Effector memory CD4-positive, alpha-beta T cell (primary cell): Measurements from ENCODE around the gene SLC2A1.

Experiments used
- DNase-seq, 3 donors: peaks; one replicate each; pipeline ENCODE4 v3.0.0-alpha.2; 2020
- H3K27ac ChIP-seq: 2 replicates; pipeline ENCODE4 v1.7.0; 2013; ENCODE audit warnings: mild to moderate bottlenecking, low read length, moderate library complexity; ENCODE audit not compliant: insufficient read depth, poor library complexity, severe bottlenecking
- H3K27me3 ChIP-seq: replicated peaks from 2 replicates; pipeline ENCODE4 v1.7.0; 2013; ENCODE audit warnings: mild to moderate bottlenecking, low read length; ENCODE audit not compliant: insufficient read depth, control insufficient read depth, poor library complexity, severe bottlenecking
- H3K36me3 ChIP-seq: 2 replicates; pipeline ENCODE4 v1.7.0; 2013; ENCODE audit warnings: mild to moderate bottlenecking, low read length, moderate library complexity; ENCODE audit not compliant: control insufficient read depth, insufficient read depth
- H3K4me1 ChIP-seq: 2 replicates; pipeline ENCODE4 v1.7.0; 2013; ENCODE audit warnings: low read length, mild to moderate bottlenecking; ENCODE audit not compliant: control insufficient read depth, insufficient read depth, poor library complexity, severe bottlenecking
- H3K4me3 ChIP-seq: 2 replicates; pipeline ENCODE4 v1.7.0; 2013; ENCODE audit warnings: low read length, low read depth, mild to moderate bottlenecking; ENCODE audit not compliant: insufficient read depth, poor library complexity, severe bottlenecking
- H3K9me3 ChIP-seq: 2 replicates; pipeline ENCODE4 v1.7.0; 2013; ENCODE audit warnings: mild to moderate bottlenecking, low read length, moderate library complexity; ENCODE audit not compliant: control insufficient read depth

Gene SLC2A1

DNA sequence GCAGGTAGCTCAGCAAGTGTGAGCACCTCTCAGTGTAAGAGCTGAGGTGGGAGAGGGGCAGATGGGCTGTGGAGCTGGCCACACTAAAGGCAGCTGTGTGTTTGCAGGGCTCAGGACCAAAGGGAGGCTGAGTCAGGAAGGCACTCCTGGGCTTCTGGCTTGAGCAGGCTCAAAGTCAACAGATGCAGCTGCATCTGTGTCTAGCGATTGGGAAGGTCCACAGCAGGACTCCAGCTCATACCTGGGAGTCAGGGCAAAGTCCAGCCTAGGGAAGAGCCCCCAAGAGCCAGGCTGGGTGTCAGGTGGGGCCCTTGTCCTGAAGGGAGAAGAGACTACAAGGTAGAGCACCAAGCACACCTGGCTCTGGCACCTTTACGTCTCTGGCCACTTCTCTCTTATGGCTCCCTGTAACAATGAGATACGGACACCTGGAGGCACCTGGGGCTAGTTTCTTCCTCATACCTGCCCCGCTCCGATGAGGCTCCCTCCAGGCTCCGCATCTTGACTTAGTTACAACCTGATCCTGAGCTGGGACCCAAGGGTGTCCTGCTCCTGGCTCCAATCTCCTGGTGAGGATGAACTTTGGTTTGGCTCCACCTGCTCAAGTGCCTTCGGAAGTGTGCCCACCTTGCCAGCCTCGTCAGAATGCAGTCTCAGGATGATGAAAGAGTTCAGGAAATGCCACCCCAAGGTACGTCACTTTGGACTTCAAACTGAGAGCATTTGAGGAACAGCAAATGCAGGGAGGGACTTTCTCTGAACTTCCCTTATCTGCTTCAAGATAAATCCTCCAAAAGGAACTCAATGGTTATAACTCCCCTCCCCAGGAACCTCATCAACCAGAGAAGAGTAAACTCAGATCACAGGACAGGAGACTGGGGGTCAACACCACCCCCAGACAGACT lies 21.5 kb upstream of the SLC2A1 start:
- no peaks in the 10 kb centered on the region for H3K36me3 ChIP-seq
- no peaks in the 10 kb centered on the region for H3K9me3 ChIP-seq
- no peak overlapping the region for H3K4me3 ChIP-seq
- no peaks in the 10 kb centered on the region for H3K4me1 ChIP-seq
- H3K27ac ChIP-seq: no peak overlapping the region
- no peaks in the 10 kb centered on the region for H3K27me3 ChIP-seq
- no peak for DNase-seq

GRCh38 chr1:42979036-42979430 lies 20.4 kb upstream of the SLC2A1 start:
- Histone ChIP-seq H3K36me3 (no peaks in the 10 kb centered on the region), H3K4me3 (no peak overlapping the region), H3K27me3 (no peaks in the 10 kb centered on the region), H3K9me3 (no peaks in the 10 kb centered on the region), H3K27ac (no peak overlapping the region), H3K4me1 (no peaks in the 10 kb centered on the region)
- no peak for DNase-seq

- Histone ChIP-seq H3K4me1 (no peaks in the 10 kb centered on the region), H3K27ac (no peak overlapping the region), H3K36me3 (no peaks in the 10 kb centered on the region), H3K9me3 (no peaks in the 10 kb centered on the region), H3K4me3 (no peak overlapping the region), H3K27me3 (no peaks in the 10 kb centered on the region)
- no peak for DNase-seq
These were observed 19.8 kb upstream of the SLC2A1 start for GRCh38 chr1:42978317-42979035.

DNA sequence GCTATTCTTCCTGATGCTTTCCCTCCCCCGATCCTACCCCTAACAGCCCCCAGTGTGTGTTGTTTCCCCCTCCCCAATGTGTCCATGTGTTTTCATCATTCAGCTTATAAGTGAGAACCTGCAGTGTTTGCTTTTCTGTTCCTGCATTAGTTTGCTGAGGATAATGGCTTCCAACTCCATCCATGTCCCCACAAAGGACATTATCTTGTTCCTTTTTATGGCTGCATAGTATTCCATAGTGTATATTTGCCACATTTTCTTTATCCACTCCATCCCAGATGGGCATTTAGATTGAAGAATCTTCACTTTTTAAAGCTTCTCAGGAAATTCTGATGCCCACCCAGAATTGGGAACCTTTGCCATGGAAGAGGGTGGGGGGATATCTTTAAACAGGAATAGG lies 19.0 kb upstream of the SLC2A1 start:
- Histone ChIP-seq H3K4me3 (no peak overlapping the region), H3K36me3 (no peaks in the 10 kb centered on the region), H3K27ac (no peak overlapping the region), H3K27me3 (no peaks in the 10 kb centered on the region), H3K4me1 (no peaks in the 10 kb centered on the region), H3K9me3 (no peaks in the 10 kb centered on the region)
- no peak for DNase-seq

DNA sequence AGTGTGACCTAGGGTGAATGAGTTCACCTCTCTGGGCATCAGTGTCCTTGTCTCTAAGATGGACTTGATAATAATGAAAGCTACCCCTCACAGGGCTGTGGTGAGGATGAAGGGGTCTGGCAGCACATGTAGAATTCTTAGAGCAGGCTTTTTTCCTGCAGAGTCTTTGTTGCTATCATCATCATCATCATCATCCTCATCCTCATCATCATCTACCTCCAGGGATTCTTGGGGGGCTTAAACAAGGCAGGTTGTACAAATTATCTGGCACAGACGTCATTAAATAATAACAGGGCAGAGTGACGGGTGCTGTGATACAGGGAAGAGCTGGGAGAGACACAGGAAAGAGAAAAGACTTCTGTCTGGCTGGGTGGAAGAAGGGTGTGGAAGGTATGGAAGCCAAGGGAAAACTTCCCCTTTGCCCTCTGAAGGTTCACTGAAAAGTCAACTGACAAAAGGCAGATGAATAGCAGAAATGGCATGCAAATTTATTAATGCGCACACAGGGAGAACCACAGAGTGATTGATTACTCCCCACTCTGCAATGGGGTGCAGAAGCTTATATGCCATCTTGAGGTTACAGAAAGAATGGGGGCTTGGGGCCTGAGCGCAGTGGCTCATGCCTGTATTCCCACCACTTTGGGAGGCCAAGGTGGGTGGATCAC lies 17.0 kb upstream of the SLC2A1 start:
- no peaks in the 10 kb centered on the region for H3K36me3 ChIP-seq
- H3K27me3 ChIP-seq: no peaks in the 10 kb centered on the region
- H3K9me3 ChIP-seq: no peaks in the 10 kb centered on the region
- no peak overlapping the region for H3K27ac ChIP-seq
- no peaks in the 10 kb centered on the region for H3K4me1 ChIP-seq
- DNase-seq: no peak
- H3K4me3 ChIP-seq: no peak overlapping the region

GRCh38 chr1:42974767-42975437 lies 16.2 kb upstream of the SLC2A1 start:
- H3K9me3 ChIP-seq: no peaks in the 10 kb centered on the region
- H3K27me3 ChIP-seq: no peaks in the 10 kb centered on the region
- no peaks in the 10 kb centered on the region for H3K4me1 ChIP-seq
- no peaks in the 10 kb centered on the region for H3K36me3 ChIP-seq
- no peak overlapping the region for H3K27ac ChIP-seq
- H3K4me3 ChIP-seq: no peak overlapping the region
- DNase-seq: no peak

DNA sequence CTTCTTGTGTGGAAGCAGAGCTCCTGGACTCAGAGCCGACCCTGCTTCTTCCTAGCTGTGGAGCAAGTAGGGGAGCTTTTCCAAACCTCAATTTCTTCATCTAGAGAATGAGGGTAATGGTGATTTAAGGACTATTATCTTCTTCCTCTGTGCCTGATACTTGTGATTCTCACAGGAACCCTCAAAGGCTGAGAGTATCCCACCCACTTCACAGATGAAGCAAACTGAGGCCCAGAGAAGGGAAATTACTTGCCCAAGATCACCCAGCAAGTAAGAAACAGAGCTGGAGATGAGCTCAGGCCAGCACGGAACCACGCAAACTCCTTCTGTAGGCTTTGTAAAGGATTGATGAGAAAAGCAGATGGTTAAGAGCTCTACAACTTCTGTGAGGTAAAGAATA lies 15.1 kb upstream of the SLC2A1 start:
- no peaks in the 10 kb centered on the region for H3K4me1 ChIP-seq
- H3K9me3 ChIP-seq: no peaks in the 10 kb centered on the region
- no peak overlapping the region for H3K27ac ChIP-seq
- no peak overlapping the region for H3K4me3 ChIP-seq
- no peak for DNase-seq
- H3K36me3 ChIP-seq: no peaks in the 10 kb centered on the region
- no peaks in the 10 kb centered on the region for H3K27me3 ChIP-seq

DNA sequence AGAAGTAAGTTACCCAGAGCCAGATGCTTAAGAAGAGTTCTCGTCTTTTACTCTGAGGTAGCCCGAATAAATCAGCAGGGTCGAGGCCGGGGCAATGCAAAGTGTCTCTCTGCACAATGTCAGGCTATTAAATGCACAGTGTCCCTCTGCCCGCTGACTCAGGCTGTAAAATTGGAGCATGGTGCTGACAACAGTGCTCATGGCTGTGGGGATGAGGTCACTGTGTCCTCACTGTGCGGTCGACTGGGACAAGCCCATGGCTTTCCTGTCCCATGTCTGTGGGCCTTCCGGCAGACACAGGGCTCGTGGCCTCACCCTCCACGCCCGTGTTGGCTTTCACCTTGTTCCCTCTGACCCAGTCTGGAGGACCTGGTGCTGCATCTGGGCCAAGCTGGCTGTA lies 14.6 kb upstream of the SLC2A1 start:
- Histone ChIP-seq H3K9me3 (no peaks in the 10 kb centered on the region), H3K4me3 (no peak overlapping the region), H3K4me1 (no peaks in the 10 kb centered on the region), H3K27me3 (no peaks in the 10 kb centered on the region), H3K36me3 (no peaks in the 10 kb centered on the region), H3K27ac (no peak overlapping the region)
- no peak for DNase-seq

DNA sequence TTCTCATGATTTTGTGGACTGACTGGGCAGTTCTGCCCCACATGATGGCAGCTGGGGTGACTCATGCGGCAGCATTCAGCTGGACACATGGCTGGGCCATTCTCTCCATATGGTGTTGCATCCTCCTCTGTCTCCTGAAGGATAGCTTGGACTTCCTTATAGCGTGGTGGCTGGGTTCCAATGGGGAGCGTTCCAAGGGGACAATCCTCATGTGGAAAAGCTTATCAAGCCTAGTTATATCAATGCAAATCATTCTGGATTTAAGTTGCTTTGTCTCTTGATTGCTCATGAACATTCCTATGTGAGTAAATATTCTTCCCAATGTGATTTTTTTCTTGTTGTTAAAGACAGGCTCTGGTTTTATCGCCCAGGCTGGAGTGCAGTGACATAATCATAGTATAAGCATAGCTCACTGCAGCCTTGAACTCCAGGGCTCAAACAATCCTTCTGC lies 13.2 kb upstream of the SLC2A1 start:
- Histone ChIP-seq H3K4me1 (no peaks in the 10 kb centered on the region), H3K9me3 (no peaks in the 10 kb centered on the region), H3K4me3 (no peak overlapping the region), H3K36me3 (no peaks in the 10 kb centered on the region), H3K27ac (no peak overlapping the region), H3K27me3 (no peaks in the 10 kb centered on the region)
- DNase-seq: no peak
